ENCODE measurements around the gene DAW1. TPM values are rescaled to one million over a fixed set of nuclear protein-coding genes. Genes with fewer than 3 reads are reported as not detected.

Gene DAW1
- total RNA-seq, 4 donors from 2014 or later = 0.29 to 2.5 TPM; not detected in 2

DNA sequence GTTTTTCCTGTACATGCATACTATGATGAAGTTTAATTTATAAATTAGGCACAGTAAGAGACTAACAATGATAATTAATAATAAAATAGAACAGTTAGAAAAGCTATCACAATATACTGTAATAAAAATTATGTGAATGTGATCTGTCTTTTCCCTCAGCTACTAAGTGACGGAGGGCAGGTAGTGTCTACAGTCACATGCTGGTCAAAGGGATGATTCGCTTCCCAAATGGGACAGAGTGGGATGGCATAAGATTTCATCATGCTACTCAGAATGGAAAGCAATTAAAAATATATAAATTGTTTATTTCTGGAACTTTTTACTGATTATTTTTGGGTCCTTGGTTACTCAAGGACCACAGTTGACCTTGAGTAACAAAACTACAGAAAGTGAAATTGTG is 71.5 kb downstream of the DAW1 start:
- DNase-seq = no peak
- Histone ChIP-seq H3K4me1 (no peaks in the 10 kb centered on the region), H3K4me3 (no peak overlapping the region), H3K27me3 (no peaks in the 10 kb centered on the region), H3K27ac (no peak overlapping the region), H3K36me3 (no peaks in the 10 kb centered on the region), H3K9me3 (no peaks in the 10 kb centered on the region)
- intact Hi-C loops (cut with DNase I; ENCODE audit: low total_unique reads) = no loop called here
- TF ChIP-seq POLR2A (IDR thresholded peaks at IDR 0.05) = no peak
- TF ChIP-seq, protein P1, sequence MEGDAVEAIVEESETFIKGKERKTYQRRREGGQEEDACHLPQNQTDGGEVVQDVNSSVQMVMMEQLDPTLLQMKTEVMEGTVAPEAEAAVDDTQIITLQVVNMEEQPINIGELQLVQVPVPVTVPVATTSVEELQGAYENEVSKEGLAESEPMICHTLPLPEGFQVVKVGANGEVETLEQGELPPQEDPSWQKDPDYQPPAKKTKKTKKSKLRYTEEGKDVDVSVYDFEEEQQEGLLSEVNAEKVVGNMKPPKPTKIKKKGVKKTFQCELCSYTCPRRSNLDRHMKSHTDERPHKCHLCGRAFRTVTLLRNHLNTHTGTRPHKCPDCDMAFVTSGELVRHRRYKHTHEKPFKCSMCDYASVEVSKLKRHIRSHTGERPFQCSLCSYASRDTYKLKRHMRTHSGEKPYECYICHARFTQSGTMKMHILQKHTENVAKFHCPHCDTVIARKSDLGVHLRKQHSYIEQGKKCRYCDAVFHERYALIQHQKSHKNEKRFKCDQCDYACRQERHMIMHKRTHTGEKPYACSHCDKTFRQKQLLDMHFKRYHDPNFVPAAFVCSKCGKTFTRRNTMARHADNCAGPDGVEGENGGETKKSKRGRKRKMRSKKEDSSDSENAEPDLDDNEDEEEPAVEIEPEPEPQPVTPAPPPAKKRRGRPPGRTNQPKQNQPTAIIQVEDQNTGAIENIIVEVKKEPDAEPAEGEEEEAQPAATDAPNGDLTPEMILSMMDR (IDR thresholded peaks at IDR 0.05) = no peak

DNA sequence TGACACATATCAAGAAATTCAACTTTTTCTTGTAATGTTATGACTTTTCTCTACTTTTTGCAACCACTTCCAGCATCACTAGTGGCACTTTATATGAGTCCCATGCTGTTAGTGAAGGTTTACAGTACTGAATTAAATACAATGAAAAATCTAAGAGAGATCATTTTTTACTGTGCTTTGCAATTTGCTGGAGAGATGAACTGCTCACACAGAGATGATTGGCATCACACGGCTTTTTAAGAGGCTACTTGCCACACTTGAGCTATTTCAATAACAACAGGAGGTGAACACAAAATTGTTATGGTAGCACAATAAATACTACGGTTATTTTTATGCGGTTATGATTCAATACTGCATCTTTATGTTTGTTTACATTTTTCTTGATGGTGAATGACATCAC is 88.9 kb downstream of the DAW1 start:
- Histone ChIP-seq H3K4me3 (no peak overlapping the region), H3K9me3 (no peaks in the 10 kb centered on the region), H3K36me3 (no peaks in the 10 kb centered on the region), H3K27ac (no peak overlapping the region), H3K4me1 (no peaks in the 10 kb centered on the region), H3K27me3 (no peaks in the 10 kb centered on the region)
- intact Hi-C loops (cut with DNase I; ENCODE audit: low total_unique reads) = no loop called here
- DNase-seq = no peak
- TF ChIP-seq, protein P1 (IDR thresholded peaks at IDR 0.05) = no peak
- no peak for TF ChIP-seq POLR2A (IDR thresholded peaks at IDR 0.05)

DNA sequence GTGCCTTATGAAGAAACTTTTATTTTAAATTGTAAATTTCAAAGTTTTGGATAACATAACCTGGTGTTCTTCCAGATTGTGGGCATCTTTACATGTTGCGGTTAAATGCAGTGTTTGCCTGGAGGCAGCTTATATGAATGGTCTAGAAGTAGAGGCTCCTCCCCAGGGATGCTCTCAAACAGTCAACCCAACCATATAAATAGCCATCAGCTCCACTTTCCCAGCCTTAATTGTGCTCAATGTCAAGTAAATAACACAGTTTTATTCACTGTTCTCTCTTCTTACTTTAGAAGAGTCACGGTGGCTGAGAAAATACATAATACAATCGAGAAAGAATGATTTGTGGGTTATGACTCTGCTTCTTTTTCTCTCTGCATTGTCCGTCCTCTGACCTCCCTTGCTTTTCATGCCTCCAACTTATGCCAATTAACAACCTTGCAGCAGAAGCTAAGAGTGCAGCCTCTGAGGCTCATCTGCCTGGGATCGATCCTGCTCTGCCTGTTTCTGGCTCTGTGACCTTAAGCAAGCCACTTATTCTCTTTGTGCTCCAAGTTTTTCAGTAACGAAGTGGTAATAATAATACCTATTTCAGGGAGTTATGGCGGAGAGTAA is 100.3 kb downstream of the DAW1 start:
- no peak overlapping the region for H3K27ac ChIP-seq
- no peaks in the 10 kb centered on the region for H3K4me1 ChIP-seq
- no peak for DNase-seq
- no peak overlapping the region for H3K4me3 ChIP-seq
- TF ChIP-seq, protein P1 (IDR thresholded peaks at IDR 0.05) = no peak
- TF ChIP-seq POLR2A (IDR thresholded peaks at IDR 0.05) = no peak
- intact Hi-C loops (cut with DNase I; ENCODE audit: low total_unique reads) = no loop called here
- H3K9me3 ChIP-seq = no peaks in the 10 kb centered on the region
- no peaks in the 10 kb centered on the region for H3K36me3 ChIP-seq
- no peaks in the 10 kb centered on the region for H3K27me3 ChIP-seq

DNA sequence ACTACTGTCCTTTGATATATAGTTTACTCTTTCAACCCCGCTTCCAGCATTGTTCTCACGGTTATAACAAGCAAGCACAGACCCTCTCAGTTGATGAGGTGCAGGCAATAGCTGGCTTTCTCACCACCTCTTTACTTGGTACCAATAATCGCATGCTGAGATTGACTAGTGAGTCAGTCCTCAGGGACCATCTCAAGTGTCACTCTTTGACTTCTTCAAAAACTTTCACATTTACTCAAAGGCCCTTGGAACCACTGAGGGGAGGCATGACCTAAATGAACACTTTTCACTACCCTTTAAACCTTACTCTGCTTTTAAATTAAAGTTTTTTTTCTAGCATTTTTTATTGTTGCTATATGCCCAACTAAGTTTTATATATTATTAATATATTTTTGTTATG is 101.8 kb downstream of the DAW1 start:
- TF ChIP-seq, protein P1 (IDR thresholded peaks at IDR 0.05) = no peak
- no peak for TF ChIP-seq POLR2A (IDR thresholded peaks at IDR 0.05)
- intact Hi-C loops (cut with DNase I; ENCODE audit: low total_unique reads) = no loop called here
- no peaks in the 10 kb centered on the region for H3K36me3 ChIP-seq
- no peaks in the 10 kb centered on the region for H3K9me3 ChIP-seq
- no peaks in the 10 kb centered on the region for H3K4me1 ChIP-seq
- H3K4me3 ChIP-seq = no peak overlapping the region
- H3K27ac ChIP-seq = no peak overlapping the region
- no peaks in the 10 kb centered on the region for H3K27me3 ChIP-seq
- DNase-seq = no peak

Small RNA genes within 50 kb of the gene (small RNA-seq; reads per million reads assigned to genes)
- not detected for gene RF00402

Other genes starting within 250 kb of the DAW1 start
- not detected for gene SCYGR5, start 204.8 kb upstream of the DAW1 start, total RNA-seq
- 1 to 10 TPM in 2 of 4 donors, under 1 TPM in 2; 0.51 to 4.8 (median 1.5) TPM for gene SLC19A3, start 153.6 kb upstream of the DAW1 start, total RNA-seq
- not detected for gene SCYGR6, start 146.9 kb upstream of the DAW1 start, total RNA-seq
- gene SCYGR7, start 143.3 kb upstream of the DAW1 start, total RNA-seq = not detected
- not detected for gene SCYGR8, start 125.7 kb upstream of the DAW1 start, total RNA-seq
- gene CCL20, start 57.8 kb upstream of the DAW1 start, total RNA-seq = not detected

All from uterus (tissue), 4 donors.